Kasumi-1 (cell line): Measurements from ENCODE around the gene UNC5C.
A peak's percentile ranks its signal among the peaks of the same experiment; 100 is the strongest.

Experiments
- DNase-seq, 2 experiments: peaks; one replicate each; lab custom pipeline; 2025; lab: John Stamatoyannopoulos, UW

Gene UNC5C

DNA sequence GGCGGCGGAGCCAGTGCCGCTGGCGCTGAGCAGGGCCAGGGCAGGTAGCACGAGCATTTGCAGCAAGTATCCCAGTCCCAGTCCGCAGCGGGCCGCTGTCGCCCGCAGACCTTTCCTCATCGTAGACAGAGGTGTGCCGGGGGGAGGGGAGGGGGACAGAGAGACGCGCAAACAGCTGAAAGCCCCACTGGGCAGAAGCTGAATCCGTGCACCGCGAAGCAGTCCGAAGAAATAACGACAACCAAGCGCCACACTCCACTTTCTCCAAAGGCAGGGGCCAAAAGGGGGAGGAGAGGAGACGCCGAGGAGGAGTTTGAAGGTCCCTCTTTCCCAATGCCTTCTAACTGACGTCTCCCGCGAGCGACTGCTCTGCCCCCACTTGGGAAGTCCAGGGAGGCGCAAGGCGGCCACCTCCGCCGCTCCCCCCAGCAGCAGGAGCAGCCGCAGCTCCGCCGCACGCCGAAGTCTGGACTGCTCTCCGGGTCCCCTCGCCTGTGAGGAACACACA lies at the start of gene UNC5C:
Gene UNC5C, minus strand, starts transcription at position 236 of the 508 bp plus-strand sequence.
- DNase-seq, result no peak

DNA sequence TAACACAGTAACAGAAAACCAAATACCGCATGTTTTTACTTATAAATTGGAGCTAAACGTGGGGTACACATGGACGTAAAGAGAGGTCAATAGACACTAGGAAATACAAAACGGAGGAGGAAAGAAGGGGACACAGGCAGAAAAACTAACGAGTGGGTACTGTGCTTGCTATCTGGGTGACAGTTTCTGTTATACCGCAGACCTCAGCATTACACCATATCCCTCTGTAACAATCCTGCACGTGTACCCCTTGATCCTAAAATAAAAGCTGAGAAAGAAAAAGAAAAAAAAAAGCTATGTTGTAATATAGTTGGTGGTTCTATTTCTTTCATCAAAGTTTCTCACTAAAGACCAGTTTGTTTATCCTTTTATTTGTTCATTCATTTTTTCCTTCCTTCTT lies 47.9 kb upstream of the UNC5C start:
- no peak for DNase-seq

DNA sequence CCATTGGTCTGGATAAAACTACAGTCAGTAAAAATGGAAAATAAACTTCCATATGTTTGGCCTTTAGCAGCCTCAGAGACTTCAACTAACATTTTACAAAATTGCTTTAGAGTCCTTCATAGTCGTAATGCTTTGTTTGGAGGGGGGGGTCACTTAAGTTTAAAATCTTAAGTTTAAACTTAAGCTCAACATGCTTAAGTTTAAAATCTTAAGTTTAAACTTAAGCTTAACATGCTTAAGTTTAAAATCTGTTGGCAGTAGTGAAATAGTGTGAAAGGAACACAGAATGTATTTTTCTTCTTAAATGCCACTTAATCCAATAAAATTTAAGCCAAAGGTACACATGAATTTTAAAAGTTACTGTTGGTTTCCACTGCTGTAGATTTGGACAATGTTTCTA lies 45.9 kb upstream of the UNC5C start:
- DNase-seq, result no peak

DNA sequence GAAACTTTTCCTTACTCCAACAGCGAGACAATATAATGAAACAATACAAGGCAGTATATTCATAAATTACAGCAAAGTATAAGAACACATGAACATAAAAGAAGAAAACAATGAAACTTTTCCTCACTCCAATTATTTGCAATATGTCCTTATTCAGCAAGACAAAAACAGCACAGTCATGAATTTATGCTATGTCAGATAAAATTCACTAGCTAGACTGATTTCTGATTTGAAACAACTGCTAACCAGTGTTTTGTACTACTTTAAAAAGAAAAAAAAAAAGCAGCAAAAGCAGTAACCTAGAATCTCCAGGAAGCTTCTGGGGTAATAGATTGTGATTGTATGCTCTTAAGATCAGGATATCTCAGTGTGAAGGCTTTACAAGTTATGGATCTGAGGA lies 45.2 kb upstream of the UNC5C start:
- no peak for DNase-seq

DNA sequence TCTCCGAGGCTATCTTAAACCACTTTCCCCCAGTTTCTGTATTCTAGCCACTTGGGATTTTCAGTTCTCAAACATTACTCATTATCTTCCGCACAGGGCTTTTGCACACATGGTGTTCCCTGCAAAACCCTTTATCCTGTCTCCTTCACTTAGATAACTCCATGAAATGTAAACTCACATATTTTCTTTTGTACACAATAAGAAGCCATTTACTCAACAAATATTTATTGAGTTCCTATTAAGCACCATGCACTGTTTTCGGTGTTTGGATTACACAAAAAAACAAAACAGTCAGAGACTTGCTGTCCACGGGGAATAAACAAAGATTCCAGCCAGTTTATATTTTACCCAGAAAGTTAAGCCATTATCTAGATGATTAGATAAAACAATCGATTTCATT lies 42.5 kb upstream of the UNC5C start:
- no peak for DNase-seq

DNA sequence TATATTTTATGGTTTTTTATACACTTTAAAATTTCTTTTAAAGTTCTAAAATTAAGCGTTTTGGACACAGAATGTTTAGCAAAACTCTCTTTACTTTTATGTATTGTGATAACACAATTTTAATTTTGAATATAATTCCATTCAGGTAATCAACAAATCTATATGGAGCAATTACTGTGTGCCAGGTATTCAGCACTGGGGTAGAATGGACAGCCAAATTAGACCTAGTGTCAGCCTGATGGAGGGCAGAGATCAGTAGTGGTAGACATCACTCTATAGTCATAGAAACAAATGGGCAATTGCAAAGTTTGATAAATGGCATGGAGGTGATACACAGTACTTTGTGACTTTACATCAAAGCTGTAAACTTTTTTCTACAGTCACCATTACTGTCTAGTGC lies 41.8 kb upstream of the UNC5C start:
- no peak for DNase-seq

DNA sequence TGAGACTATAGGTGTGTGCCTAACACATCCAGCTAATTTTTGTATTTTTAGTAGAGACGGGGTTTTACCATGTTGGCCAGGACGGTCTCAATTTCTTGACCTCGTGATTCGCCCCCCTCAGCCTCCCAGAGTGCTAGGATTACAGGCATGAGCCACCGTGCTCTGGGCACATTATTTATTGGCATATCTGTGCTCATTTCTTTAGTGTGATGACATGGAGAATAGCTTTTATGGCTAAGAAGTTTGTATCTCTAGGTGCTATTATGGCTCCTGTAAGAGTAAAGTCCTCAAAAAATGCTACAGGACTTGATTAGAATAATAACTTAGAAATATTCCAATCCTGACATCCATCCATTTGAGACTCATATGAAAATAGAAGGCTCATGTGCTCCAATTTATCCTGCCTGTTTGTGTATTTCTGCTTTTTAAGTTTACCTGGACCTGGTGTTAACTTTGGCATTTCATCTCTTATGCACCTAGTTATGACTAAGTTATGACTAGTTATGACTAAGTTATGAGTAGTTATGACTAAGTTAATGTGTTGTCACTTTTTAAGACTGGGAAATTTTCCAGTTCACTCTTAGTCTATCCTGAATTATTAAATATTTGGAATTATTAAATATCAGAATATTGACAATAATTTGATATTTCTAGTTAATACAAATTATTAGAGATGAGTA lies 36.4 kb upstream of the UNC5C start:
- no peak for DNase-seq

DNA sequence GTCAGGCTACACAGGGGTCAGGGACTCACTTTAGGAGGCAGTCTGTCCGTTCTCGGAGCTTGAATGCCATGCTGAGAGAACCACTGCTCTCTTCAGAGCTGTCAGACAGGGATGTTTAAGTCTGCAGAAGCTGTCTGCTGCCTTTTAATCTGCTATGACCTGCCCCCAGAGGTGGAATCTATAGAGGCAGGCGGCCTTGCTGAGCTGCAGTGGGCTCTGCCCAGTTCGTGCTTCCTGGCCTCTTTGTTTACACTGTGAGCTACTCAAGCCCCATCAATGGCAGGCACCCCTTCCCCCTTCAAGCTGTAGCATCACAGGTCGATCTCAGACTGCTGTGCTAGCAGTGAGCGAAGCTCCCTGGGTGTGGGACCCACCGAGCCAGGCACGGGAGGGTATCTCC lies 31.5 kb upstream of the UNC5C start:
- no peak for DNase-seq

DNA sequence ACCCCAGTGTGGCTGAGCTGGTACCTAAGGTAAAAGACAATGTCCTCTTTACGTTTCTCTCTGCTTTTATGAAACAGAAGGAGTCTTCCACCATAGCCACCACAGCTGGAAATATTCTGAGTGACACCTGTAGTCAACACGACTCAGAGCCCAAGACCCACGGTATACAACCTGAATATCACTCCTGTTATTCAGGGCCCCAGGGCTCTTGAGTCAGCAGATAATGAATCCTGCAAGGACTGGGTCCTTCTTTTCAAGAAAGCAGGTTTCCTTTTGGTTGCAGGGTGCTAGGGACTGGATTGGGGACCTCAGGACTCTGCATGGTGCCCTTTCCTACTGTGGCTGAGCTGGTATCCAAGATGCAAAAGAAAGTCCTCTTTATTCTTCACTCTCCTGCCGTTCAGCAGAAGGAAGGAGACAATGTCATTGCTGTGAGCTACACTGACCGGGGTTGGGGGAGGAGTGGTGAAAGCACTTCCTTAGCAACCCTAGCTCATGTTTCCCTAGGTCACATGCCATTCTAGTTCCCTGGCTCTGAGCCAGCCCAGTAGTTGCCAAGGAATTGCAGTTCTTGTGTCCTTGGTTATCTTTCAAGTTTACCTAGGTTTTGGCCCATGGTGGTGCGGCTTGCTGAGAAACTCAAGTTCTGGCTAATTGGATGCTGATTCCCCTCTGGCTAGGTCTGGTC lies 23.7 kb upstream of the UNC5C start:
- peak; percentile 93 to 94 for DNase-seq

DNA sequence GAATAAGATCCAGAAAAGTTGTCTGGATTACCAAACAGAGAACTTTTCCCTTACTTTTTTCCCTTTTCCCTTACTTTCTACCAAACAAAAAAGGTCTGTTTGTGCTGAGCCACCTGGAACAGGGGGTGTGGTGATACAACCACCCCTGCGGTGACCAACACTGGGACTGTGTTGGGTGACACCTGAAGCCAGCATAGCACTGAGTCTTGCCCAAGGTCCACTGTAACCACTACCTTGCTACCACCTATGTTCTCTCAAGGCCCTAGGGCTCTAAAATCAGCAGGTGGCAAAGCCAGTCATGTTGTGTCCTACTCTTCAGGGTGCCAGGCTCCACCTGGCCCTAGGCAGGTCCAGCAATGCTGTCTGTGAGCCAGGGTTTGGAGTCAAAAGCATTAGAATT lies 22.8 kb upstream of the UNC5C start:
- no peak for DNase-seq

DNA sequence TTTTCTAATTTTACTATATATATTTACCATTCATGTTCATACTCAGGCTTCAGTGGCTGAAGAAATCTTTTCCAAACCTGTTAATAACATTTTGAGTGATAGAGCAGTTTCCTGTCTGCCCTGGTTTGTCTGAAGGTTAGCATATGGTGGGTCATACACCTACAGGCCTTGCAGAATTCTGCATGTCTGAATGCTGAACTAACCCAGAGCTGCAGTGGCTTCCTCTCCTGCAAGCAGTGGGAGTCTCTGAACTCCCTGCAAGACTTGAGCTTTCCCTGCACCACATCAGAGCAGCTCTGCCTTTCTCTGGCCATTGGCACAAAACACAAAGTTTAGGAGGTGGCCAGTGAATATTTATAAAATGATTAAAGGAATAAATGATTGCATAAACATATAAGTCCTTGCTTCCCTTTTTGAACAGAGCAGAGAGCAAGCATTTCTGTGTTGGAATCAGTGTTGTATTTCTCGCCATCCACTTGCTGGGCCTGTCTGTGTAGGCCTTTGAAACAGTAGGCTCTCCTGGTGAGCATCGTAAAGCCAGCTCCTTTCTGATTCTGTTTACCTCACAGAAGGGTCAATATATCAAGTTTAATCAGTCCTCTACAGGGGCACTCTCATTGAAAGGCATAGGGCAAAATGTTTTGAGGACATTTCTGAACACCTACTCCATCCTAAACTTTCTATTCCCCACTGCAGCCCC lies 15.0 kb upstream of the UNC5C start:
- DNase-seq, result no peak

DNA sequence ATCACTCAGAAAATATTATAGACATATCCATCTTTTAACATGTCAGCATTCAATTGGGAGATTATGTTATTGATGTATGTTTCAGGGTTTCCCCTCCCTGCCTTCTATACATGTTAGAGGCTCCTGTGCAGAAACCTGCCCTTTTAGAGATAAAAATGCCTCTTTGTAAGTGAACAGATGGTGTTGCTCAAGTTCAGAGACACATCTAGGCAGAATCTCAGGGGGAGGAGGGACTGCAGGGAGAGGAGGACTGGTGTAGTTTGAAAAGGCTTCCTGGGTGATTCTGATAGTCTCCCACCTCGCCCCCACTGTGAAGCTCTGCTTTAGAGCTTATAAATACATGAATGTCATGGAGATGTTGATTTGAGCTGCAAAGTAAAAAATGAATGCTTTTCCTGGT lies 12.0 kb upstream of the UNC5C start:
- DNase-seq, result no peak

DNA sequence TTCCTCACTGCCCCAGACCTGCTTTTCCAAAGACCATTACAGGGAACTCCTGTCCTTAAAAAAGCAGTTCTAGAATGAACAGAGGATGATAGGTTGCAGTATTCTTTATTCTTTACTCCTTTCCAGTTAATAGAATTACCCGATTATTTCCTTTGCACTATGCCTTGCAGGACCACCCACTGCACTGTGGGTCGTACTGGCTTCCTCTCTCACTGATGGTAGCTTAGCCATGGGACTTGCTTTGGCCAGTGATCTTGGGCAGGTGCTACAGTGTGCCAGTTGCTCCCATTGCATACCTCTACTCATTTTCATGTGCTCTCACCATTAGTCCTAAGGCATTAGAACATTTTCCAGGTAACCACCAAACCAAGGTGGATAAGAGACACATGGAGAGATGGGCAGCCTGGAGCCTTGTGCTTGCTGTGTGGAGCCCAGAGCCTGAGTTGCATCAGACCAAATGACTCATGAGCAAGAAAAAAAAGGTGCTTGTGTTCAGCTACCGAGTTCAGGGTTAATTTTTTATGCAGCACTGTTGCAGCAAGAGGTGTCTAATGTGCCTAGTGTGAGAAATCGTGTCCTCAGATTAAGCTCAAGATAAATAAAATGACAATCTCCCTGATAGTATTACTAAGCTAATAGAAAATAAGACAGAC lies 7.6 kb upstream of the UNC5C start:
- no peak for DNase-seq

DNA sequence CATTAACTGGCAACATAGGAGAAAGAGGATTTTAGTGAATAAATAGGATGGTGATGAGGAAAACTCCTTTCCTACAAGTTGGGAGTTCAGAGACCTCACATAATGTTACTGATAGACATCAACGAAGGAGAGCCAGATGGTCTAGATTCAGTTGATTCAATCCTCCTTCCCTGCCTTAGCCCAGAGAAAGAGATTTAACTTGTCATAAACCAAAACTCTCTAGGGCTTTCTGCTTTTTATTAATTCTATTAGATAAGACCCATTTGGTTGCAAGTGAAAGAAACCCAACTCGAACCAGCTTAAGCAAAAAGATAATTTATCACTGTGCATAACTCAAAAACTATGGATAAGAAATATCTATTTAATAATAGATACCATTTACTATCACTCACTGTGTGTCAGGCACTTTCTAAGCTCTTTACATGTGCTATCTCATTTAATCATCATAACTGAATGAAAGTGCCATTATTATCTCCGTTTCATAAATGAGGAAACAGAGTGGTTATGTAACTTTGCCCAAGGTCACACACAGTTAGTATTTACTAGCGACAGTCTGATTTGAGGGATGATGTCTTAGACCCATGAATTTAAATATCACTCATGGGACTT lies 4.3 kb upstream of the UNC5C start:
- no peak for DNase-seq

DNA sequence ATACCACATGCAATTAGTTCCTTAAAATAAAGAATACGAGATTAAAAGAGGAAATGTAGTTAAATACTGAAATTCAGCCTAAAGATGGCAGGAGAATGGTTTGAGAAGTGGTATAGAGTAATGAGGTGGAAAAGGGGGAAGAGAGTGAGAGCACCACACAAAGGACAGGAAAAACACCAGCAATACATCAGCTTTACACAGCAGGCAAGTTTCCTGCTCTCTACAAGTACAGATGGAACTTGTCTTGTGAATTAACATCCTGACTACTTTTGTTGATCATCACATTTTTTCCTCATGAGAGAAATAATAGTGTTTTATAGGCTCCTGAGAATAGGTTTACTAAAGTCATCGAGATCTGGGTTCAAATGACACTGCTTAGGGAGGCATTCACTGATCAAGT lies 2.9 kb upstream of the UNC5C start:
- peak; percentile 25 for DNase-seq

DNA sequence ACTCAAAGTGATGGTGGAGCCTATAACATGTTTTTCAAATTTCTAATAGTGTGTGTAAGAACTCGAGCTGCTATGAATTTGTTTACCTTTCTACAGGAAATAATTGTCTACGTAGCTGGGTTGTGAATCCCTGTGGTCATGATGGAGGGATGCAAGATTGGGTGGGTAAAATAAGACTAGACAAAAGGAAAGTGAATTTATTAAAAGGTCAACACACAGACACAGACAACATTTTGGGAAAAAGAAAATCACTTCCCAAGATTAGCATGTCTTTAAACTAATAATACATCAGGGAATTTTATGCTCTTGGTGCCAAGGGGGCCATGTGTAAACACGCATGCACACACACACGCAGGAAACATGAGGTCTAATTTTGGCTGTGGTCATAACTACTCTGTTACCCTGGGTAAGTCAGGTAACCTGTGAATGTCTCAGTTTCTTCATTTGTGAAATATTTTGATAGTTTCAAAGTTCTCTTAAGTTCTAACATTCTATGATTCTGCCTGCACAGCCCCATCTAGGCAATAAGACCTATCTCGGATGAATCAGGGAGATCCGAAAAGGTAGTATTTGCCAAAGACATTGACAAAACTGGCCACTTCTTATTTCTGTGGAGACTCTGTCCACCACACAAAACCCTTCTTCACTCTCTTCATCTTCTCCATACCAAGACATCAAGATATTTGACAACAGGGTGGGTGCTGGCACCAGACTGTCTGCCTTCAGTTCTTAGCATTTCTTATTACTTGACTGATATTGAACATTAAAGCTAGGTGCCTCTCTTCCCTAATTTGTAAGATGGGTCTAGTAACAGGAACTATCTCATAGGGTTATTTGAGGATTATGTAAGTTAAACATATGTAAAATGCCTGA lies 1.6 kb upstream of the UNC5C start:
- no peak for DNase-seq

DNA sequence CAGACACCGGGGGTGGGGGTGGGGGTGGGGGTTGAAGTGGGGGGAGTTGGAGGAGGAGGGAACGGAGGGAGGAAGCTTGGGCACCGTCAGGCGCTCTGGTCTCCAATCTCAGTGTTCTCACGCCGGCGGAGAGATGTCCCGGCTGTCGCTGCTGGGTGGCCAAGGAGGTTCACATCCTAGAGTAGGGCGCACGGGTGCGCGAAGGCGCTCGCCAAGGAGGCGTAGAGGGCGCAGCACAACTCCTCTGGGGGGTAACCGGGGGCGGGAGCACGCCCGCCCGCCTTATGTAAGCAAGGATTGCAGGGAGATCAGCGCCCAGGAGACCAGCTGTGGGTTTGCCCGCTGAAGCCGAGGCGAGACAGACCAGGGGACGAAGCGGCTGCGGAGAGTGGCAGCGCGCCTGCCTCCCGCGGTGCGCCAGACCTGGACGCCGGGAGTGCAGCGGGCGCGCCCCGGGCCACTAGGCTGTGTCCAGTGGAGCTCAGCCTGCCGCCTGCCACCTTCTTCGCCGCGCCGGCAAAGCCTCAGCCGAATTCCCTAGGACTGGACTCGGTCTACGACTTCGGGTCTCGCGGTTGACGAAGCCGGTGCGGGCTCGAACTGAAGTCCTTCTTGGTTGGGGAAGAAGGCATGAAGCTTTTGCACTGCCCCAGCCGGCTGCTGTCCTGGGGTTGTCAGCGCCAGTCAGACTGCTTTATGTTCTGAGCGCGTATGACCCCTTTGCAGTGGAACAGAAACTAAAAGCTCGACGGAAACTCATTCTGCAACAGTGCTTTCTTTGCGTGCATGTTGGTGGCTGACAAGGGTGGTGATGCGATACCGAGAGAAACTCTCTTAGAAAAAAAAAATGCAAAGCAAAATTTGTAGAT lies 707 bp upstream of the UNC5C start:
- no peak for DNase-seq

DNA sequence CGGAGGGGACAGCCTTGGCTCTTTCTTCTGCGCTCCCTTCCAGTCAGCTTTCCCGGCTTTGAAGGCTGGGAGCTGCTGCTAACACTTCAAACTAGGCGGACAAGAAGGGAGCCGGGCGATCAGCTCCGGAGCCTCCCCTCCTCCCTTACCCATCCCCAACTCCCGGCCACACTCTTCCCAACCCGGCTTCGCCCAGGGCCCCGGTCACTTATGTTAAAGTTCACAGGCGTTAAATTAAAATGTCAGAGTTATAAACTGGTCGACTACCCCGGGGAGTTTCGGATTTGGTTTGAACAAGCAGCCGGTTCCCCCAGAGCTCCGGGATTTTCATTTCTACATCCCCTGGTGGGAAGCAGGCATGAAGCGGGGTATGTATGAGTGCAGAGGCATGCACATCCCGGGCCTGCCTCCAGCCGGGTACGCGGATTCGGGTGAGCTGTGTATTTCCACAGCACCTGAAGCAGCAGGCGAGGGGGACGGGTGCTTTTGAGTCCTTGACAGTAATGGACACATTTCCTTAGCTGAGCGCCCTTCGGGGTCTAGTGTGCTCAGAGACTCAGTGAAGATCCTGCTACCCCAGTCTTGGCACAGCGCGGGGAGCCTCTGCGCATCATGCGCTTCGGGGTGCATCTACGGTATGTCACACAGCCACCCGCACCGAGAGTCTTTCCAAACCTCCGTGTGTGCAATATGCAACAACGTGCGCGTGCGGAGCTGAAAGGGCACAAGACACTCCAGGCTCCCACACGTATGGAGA lies 880 bp downstream of the UNC5C start:
- no peak for DNase-seq
